GM19239 (cell line): ENCODE measurements around the gene ZCCHC14.

Experiments
- DNase-seq: peaks from one replicate; pipeline ENCODE4 v3.0.0; 2011; ENCODE audit warnings: low spot score; ENCODE audit not compliant: insufficient read length
- FAIRE-seq: peaks from 2 replicates; lab custom pipeline; 2011; peaks lifted over from hg19 to GRCh38; lab: Jason Lieb, UNC

The ZCCHC14 gene

DNA sequence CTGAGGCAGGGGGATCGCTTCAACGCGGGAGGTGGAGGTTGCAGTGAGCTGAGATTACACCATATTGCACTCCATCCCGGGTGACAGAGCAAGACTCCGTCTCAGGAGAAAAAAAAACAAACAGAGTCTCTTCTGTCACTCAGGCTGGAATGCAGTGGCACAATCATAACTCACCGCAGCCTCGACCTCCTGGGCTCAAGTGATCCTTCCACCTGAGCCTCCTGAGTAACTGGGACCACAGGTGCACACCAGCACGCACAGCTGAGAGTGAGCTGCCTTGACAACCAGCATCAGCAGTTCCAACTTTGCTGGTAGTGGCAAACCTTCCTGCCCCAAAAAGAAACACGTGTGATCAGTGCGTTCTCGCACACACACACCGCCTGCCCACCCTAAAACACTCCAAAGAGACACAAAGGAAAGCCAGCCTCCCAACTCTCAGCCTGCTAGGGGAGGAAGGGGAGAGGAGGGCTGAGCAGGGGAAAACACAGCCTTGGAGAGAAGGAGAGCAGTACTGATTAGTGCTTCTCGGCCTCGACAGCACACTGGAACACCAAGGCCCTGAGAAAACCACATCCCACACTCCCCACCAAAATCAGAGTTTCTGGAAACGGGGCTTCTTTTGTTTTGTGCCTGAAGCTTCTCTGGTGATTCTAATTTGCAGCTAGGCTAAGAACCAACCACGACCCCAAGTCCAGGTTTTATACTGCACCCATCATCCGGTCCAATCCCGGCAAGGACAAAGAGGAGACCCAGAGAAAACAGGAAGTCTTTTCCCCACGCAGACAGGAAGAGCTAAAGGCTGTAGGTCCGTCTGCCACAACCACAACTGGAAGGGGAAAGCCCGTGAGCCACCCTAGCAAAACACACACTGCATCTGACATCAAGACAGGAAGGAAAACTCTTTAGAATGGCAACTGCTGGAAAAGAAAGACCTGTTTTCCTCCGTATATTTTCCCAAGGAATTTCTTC is 28.8 kb downstream of the ZCCHC14 start:
- FAIRE-seq (peak; percentile 57), DNase-seq (peak; percentile 46)

DNA sequence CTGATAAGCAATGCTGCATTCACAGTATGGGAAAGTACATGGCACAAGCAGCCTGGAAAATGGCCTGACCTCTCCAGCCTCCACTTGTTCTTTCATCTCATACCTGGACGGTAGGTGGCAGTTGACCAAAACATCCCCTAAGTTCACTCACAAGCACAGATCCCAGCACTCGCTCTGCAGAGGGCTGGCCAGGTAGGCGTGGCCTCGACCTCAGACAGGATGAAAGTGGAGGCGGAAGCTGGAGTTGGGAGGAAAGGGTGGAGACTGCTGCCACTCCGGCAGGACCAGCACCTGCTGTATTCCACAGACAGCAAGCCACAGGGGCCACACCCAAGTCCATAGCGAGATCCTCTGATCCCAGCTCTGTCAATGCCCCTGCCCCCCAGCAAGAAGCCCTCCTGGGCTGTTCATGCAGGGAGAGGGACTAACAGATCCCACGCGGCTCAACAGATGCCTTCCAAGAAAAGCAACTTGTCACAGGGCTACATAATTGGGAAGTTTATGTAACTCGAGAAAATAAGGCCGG is 31.3 kb downstream of the ZCCHC14 start:
- FAIRE-seq (peak; percentile 77), DNase-seq (peak; percentile 52)

DNA sequence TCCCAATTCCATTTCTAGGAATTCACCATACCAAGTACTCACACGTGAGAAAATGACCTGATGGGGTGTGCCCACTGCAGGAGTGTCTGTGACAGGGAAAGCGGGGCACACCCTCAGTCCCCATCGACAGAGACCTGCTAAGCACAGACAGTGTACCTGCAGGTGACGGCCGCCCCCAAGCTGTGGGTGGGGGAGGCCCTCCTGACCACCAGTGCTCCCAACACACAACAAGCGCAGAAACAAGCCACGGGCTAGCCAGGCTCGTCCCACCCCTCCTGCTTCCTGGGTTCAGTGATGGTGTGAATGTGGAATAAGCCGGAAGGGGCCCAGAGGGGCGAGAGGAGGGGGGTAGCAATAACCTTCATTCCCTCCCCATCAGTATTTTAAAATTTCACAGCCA is 31.9 kb downstream of the ZCCHC14 start:
- no peak for FAIRE-seq
- DNase-seq, result no peak

DNA sequence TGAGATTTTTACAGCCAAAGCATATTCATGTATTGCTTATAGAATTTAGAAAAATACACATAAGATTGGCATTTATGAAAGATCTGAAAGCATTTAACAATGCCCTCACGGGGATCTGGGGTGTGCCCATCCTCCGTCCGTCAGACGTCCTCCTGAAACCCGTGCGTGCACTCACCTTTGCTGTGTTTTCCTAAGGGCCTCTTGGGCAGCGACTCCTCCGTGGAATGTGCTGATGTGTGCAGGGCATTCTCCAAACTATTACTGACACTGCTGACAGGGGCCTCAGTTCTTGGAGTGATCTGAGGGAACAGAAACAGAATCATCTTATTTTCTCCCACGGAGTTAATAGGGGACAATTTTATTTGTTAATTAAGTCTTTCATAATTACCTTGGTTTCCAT is 33.0 kb downstream of the ZCCHC14 start:
- DNase-seq (no peak), FAIRE-seq (no peak)

DNA sequence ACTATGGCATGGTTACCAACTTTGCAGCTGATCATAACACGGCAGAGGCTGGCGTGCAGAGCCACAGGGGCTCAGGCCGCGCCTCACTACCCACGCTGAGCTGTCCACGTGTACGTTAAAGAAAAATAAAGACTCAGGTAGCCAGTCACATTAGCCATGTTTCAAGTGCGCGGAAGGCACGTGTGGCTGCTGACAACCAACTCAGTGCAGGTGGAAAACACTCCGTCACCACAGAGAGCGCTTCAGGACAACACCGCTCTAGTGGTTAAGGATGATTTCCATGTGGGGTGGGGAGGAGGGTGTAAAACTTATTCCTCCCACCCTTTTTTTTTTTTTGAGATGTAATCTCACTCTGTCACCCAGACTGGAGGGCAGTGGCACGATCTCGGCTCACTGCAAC is 33.8 kb downstream of the ZCCHC14 start:
- no peak for DNase-seq
- no peak for FAIRE-seq

DNA sequence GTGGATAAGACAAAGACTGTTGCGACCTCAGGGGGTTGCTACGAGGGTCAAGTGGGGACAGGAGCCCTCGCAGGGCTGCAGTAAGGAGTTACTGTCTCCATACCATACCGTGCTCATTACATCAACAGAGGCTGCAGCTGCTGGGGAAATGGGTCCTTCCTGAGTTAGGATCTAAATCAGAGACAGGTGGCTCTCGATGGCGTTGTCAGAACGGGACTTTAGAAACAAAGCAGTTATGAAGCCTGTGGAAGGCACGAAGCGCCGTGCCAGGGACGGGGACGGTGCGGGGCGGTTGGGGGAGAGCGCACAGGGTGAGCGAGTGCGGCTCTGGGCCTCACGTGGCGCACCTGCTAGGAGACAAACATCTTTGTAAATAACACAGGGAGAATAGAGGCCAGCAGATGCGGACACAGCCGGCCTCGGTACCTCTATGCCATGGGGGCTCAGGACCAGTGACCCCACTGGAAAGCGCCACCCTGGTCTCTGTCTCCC is 34.4 kb downstream of the ZCCHC14 start:
- FAIRE-seq, result no peak

DNA sequence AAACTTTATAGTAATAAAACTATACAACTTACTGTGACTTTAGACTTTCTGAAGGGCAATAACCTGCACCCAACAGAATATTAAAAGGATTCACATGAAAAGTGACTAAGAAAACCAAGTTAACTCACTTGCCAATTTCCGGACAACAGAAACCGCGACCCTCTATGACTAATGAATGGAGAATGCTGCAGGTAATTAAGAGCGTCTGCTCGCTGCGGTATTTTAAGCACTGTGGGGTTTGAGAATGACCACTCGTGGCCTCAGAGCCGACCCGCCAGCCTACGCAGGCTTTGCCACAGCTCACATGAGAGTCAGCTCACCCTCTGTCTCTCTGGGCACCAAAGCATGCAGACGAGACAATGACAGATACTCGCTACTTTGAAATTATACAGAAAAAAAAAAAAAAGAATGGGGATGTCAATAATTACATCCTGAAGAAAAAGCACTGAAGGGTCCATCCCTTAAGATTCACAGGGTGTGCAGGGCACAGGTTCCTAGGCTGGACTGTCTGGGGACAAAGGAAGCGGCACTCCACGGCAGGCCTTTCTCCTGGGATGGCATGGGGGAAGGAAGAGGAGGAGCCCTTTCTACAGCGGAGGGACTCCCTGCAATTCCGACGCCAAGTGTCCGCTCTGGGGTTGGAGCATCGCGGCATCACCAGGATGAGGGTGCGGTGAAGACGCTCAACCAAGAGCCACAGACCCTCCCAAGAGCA is 35.0 kb downstream of the ZCCHC14 start:
- FAIRE-seq (no peak), DNase-seq (no peak)

More for the DNA sequence above, 34.4 kb downstream of the ZCCHC14 start:
- no peak for DNase-seq

DNA sequence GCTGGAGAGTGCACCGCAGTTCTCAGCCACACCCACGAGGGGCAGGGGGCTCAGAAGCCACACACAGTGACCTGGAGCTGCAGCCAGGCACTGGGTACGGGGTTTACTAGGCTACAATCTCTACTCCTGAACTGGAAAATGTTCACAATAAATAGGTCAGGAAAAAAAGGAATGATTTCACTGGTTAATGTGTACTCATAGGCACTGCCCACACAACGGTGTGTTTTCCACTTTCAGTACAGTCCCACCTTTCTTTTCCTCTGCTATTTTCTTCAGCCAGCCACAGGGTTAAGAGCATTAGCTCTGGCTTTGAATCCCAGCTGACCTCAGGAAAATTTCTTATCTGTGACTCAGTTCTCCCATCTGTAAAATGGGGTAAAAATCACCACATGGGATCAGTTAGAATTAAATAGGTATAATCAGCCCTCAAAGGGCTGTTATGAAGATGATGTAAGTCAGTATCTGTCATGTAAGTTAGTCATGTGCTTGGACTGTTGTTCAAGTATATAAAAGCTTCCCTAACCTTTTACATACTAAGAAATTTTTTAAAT is 35.7 kb downstream of the ZCCHC14 start:
- FAIRE-seq, result no peak
- DNase-seq, result no peak

DNA sequence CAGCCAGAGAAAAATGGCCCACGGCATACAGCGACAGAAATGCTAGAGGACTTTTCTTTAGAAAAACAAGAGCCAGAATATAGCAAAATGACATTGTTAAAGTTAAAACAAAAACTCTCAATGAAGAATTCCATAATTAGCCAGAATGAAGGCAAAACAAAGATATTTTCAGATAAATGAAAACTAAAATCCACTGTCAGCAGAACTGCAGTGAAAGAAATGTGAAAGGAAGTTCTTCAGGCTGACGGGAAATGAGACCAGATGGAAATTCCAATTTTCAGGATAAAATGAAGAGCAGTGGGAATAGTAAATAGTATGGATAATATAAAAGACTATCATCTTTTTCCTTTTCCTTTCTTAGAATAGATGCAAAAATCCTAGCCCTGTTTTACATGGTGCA is 38.4 kb downstream of the ZCCHC14 start:
- no peak for DNase-seq
- FAIRE-seq, result no peak

DNA sequence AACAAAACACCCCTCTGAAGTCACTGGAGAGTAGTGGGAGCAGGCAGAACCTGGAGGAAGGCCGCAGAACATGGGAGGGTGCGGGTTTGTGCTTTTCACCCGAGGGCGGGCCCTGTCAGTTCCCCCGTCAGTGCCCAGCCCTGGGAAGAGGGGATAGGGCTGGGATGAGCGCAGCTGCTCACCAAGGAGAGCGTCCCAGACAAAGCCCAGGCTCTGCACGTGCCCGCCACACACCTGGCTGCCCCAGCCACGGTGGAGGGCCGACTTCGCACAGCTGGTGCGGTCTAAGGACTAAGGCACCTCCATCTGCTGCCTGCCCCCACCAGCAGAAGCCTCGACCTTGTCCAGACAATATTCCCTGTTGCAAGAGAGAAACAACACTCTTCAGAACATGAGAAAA is 39.5 kb downstream of the ZCCHC14 start:
- FAIRE-seq, result no peak

DNA sequence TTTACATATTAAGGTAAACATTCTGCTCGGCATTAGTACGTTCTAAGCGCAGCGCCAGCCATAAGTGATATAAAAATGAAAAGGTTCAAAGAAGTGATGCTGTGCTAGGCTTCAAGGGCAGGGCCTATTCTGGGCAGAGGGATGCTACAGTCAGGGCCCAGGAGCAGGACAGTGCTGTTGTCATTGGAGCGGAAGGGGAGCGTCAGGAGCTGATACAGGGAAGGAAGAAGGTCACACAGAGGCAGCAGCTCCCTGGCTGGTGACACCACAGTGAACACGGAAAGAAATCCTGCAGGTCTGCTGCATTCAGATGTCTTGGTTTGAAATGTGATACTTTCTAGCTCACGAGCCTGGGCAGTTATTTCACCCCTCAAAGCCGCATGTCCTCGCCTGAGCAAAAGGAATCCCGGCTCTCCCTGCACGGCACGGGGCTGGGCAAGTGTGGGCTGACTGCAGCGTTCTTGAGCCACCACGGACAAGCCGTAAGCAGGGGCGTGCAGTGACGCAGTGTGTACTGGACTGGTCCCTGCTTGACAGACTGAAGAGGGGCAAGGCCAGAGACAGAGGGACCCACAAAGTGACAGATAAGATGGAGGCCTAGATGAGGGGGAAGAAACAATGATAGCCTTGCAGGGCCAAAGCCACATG is 41.1 kb downstream of the ZCCHC14 start:
- DNase-seq (no peak), FAIRE-seq (no peak)

More for the DNA sequence above, 39.5 kb downstream of the ZCCHC14 start:
- no peak for DNase-seq

DNA sequence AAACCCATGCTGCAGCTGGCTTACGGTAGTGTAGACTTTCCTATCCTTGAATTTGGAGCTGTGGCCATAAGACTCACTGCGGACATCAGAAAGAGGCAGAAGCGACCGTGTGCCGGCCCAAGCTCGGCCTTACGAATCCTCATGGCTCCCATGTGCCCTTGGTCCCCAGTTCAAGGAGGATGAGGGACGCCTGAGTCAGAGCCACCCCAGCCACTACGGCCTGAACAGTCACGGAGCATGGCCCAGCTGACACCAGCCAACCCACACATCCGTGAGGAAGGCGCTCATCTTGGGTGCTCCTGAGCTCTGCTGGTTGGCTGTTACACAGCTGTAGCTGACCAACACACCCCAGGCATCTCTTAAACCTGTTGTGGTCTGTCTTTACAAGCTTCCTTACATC is 44.0 kb downstream of the ZCCHC14 start:
- FAIRE-seq (no peak), DNase-seq (no peak)

DNA sequence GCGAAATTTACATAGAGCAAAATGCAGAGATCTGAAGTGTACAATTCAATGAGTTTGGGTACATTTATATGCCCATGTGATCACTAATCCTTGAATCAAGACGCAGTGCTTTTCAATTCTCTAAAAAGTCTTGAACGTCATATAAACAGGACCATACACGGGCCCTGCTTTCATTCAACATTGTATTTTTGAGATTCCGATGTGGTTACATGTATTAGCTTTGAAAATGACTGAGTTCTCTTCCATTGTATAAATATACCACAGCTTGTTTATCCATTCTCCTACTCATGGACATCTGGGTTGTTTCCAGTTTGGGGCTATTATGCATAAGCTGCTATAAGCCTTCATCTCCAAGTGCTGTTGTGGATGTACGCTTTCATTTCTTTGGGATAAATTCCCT is 45.5 kb downstream of the ZCCHC14 start:
- DNase-seq (no peak), FAIRE-seq (no peak)

DNA sequence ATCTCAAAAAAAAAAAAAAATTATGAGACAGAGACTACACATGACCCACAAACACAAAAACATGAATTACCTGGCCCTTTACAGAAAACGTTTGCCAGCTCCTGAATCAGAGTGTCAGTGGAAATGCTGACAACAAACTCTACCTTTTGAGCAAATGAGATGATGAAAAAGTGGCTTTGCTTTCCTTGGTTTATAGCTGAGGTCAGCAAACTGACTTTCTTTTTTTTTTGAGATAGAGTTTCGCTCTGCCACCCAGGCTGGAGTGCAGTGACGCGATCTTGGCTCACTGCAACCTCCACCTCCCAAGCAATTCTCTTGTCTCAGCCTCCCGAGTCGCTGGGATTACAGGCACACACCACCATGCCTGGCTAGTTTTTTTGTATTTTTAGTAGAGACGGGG is 46.3 kb downstream of the ZCCHC14 start:
- no peak for DNase-seq
- FAIRE-seq, result no peak

DNA sequence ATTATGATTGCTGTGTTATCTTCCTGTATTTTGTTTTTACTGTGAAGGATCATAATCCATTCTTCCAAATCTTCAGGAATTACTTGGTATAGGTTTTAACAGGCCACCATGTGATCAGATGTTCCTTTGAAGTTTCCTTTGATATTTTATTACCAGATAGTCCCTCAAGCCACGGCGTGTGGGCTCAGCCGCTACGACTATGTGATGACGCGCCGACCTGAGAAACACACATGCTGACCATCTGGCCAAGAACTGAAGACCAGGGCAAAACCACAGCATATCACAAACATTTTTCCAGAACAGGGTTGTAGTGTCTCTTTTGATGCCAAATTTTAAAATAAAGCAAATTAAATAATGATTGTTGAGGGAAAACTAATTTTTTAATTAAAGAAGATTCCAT is 47.3 kb downstream of the ZCCHC14 start:
- no peak for FAIRE-seq
- no peak for DNase-seq

DNA sequence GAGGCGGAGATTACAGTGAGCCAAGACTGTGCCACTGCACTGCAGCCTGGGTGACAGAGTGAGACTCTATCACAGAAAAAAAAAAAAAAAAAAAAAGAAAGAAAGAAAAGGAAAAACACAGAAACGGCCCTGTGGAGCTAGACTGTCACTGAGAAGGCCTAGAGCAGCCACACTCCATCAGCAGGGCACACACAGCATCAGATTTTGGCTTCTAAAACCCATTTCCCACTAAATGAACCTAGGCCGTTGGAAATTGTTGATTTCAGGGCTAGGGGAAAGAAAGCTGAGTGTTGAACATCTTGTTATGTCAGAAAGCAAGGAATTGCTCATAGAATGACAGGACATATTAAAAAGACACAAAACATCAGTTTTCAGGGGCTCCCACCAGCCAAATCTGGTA is 48.9 kb downstream of the ZCCHC14 start:
- DNase-seq, result no peak
- no peak for FAIRE-seq

DNA sequence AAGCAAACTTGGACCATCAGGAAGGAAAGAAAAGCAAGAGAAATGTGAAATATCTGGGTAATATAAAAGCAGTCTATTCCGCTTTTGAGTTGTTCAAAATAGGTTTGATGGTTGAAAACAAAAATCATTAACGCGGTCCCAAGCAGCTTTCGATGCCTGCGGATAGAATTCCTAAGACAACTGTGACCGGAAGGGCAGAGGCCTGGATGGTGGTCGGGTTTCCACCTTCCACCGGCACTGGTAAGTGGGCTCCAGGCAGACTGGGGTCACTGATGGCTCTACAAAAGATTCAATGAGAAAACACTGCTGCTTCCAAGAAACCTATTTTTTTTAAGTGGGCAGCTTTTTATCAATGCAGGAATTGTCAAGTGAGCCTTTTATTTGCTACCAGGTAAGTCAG is 49.8 kb downstream of the ZCCHC14 start:
- FAIRE-seq (no peak), DNase-seq (no peak)

DNA sequence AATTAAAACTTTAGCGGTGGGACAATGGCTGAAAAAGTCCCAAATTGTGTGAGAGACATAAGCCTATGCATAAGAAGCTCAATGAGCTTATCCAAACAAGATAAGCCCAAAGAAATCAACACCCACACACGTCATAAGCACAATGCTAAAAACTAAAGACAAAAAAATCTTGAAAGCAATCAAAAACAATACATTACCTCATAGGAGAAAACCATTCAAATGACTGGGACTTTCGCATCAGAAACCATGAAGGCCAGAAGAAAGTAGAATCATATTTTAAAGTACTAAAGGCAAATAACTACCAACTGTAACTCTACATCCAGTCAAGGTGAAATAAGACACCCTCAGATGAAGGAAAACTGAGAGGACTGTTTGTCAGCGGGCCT is 50.2 kb downstream of the ZCCHC14 start:
- DNase-seq (no peak), FAIRE-seq (no peak)

DNA sequence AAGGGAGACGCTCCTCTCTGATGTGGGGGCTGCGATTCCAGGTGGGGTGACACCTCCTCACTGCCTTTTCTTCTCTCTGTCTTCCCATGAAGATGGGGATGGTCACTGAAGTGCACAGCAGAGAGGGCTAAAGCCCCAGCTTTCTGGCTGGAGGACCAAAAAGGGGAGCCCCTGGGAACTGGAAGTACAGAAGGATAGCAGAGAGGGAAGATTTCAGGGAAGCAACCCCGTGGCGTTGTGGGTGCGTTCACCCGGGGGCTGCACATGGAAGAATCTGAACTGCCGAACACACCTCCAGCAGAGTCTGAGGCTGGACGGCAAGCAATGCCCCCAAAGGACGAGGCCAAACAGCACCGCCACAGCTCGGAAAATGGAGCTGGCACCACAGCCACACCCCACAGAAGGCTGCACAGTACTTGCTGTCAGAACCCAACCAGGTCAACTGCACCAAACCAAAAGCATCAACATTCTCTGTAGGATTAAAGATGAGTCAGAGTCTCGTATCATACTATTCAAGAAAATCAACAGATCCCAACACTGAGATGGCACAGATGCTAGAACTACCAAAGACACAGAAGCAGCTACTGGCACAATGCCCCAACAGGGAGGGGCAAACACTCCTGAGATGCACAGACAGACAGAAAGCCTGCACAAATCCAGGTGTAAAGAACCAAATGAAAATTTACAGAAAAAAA is 50.8 kb downstream of the ZCCHC14 start:
- FAIRE-seq (no peak), DNase-seq (no peak)

DNA sequence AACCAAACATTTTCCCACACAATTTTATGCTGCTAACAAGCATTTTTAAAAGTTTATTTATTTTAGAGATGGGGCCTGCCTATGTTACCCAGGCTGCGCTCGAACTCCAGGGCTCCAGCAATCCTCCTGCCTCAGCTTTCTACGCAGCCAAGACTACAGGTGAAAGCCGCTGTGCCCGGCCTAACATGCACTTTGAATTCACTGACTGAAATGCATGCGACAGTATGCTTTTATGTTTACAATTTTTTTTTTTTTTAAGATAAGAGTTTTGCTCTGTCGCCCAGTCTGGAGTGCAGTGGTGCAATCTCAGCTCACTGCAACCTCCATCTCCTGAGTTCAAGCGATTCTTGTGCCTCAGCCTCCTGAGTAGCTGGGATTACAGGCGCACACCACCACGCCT is 52.9 kb downstream of the ZCCHC14 start:
- FAIRE-seq, result no peak

More for the DNA sequence above, 52.9 kb downstream of the ZCCHC14 start:
- no peak for DNase-seq
